K562 (cell line): ENCODE results near the gene YPEL1. TPM values are rescaled to one million over a fixed set of nuclear protein-coding genes. Genes with fewer than 3 reads are reported as not detected.

ENCODE experiments used
- CSDE1 ChIP-seq, 2 experiments: fragments of 450-650 bp; IDR thresholded peaks; 2 replicates each; pipeline ENCODE4 v1.6.1; 2016; ENCODE audit warnings: mild to moderate bottlenecking in 1 of 2
- ELF4 ChIP-seq: fragments of 450-650 bp; formaldehyde crosslinking; IDR thresholded peaks from 2 replicates; pipeline ENCODE4 v1.4.0; 2022; ENCODE audit warnings: missing genetic modification characterization
- HIVEP1 ChIP-seq: fragments of 250-450 bp; sonication (Bioruptor Pico); IDR thresholded peaks from 2 replicates; pipeline ENCODE4 v1.4.0; 2020; ENCODE audit warnings: mild to moderate bottlenecking
- MAFK ChIP-seq: IDR thresholded peaks from 2 replicates; pipeline ENCODE4 v1.6.1; 2011; ENCODE audit warnings: low read length, improper control_type of control experiment
- SNAPC5 ChIP-seq: fragments of 250-450 bp; sonication (Bioruptor Pico); IDR thresholded peaks from 2 replicates; pipeline ENCODE4 v1.8.0; 2021; ENCODE audit warnings: moderate library complexity, mild to moderate bottlenecking, inconsistent platforms
- STAT5B ChIP-seq: fragments of 250-450 bp; sonication (Bioruptor Pico); IDR thresholded peaks from 2 replicates; pipeline ENCODE4 v1.8.0; 2021; ENCODE audit warnings: mild to moderate bottlenecking, inconsistent platforms
- ZBTB12 ChIP-seq: fragments of 250-450 bp; sonication (Bioruptor Pico); IDR thresholded peaks from 2 replicates; pipeline ENCODE4 v1.4.0; 2020
- ZNF140 ChIP-seq: fragments of 250-450 bp; sonication (Bioruptor Pico); IDR thresholded peaks from 2 replicates; pipeline ENCODE4 v1.8.0; 2021; ENCODE audit warnings: moderate library complexity, mild to moderate bottlenecking, inconsistent platforms
- ZNF449 ChIP-seq: fragments of 250-450 bp; sonication (Bioruptor Pico); IDR thresholded peaks from 2 replicates; pipeline ENCODE4 v1.8.0; 2022; ENCODE audit warnings: moderate library complexity, mild to moderate bottlenecking, inconsistent platforms
- ZNF830 ChIP-seq: fragments of 250-450 bp; sonication (Bioruptor Pico); IDR thresholded peaks from 2 replicates; pipeline ENCODE4 v1.5.0; 2021; ENCODE audit warnings: mild to moderate bottlenecking
- polyA plus RNA-seq, 8 experiments: library from polyadenylated mRNA; depleted of rRNA in 4 of 8; stranded (reverse) in 5 of 8; unstranded in 3 of 8; fragments of >200 nt; fragmentation: Nextera tagmentation in 2 of 8; fragmentation: Illumina TruSeq in 1 of 8; extraction: Ambion mirVana in 2 of 8; extraction: Trizol in 1 of 8; gene quantifications; 2 replicates each; pipeline versions ENCODE4 v1.2.1 to v1.2.3, GENCODE V29; 2011 to 2014; ENCODE audit warnings: inconsistent platforms in 1 of 8, missing spikeins in 1 of 8
- total RNA-seq, 7 experiments: library from RNA; depleted of rRNA in 6 of 7; stranded (reverse); fragments of >200 nt in 6 of 7; fragmentation: Illumina TruSeq in 2 of 7; extraction: Trizol in 2 of 7; gene quantifications; 2 replicates each; pipeline versions ENCODE4 v1.2.1 to v1.2.3, GENCODE V29; 2011 to 2021; ENCODE audit warnings: low replicate concordance in 1 of 7
- TF ChIP-seq, protein P1 (sequence below): fragments of 450-650 bp; formaldehyde crosslinking; IDR thresholded peaks from 2 replicates; pipeline ENCODE4 v1.4.0; 2020; ENCODE audit warnings: mild to moderate bottlenecking
- TF ChIP-seq, protein P2 (sequence below), 2 experiments: IDR thresholded peaks; 2 replicates each; pipeline ENCODE4 v1.6.1; 2011; ENCODE audit warnings: borderline replicate concordance in 1 of 2, control low read depth in 1 of 2, low read depth in 1 of 2, low read length in 1 of 2, mild to moderate bottlenecking in 1 of 2, mixed read lengths in 1 of 2, moderate library complexity in 1 of 2; ENCODE audit not compliant: insufficient read depth in 1 of 2, insufficient read length in 1 of 2, poor library complexity in 1 of 2, severe bottlenecking in 1 of 2; ENCODE audit errors: extremely low read depth in 1 of 2
- TF ChIP-seq, protein P3 (sequence below), 2 experiments: fragments of 450-650 bp; IDR thresholded peaks; 2 replicates each; pipeline ENCODE4 v1.6.1; 2016; ENCODE audit warnings: mild to moderate bottlenecking in 2 of 2, borderline replicate concordance in 1 of 2, low read depth in 1 of 2, moderate library complexity in 1 of 2

The YPEL1 gene
- total and polyA plus RNA-seq, 9 of the 15 experiments (the other 6 are each of a cell fraction or from before 2014, with no cell fraction given), result 0.07 to 2.2 (median 0.46) TPM

- no peak for TF ChIP-seq HIVEP1
- no peak for TF ChIP-seq ZNF449 (CRISPR knock-in tag)
- TF ChIP-seq, protein P1, sequence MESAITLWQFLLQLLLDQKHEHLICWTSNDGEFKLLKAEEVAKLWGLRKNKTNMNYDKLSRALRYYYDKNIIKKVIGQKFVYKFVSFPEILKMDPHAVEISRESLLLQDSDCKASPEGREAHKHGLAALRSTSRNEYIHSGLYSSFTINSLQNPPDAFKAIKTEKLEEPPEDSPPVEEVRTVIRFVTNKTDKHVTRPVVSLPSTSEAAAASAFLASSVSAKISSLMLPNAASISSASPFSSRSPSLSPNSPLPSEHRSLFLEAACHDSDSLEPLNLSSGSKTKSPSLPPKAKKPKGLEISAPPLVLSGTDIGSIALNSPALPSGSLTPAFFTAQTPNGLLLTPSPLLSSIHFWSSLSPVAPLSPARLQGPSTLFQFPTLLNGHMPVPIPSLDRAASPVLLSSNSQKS, result no peak
- TF ChIP-seq, protein P2, sequence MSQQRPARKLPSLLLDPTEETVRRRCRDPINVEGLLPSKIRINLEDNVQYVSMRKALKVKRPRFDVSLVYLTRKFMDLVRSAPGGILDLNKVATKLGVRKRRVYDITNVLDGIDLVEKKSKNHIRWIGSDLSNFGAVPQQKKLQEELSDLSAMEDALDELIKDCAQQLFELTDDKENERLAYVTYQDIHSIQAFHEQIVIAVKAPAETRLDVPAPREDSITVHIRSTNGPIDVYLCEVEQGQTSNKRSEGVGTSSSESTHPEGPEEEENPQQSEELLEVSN (IDR thresholded peaks at IDR 0.05; ENCODE audit: borderline replicate concordance in 1 of 2, extremely low read depth in 1 of 2, insufficient read depth in 1 of 2, insufficient read length in 1 of 2, low read depth in 1 of 2, low read length in 1 of 2, poor library complexity in 1 of 2, severe bottlenecking in 1 of 2), result peak in 1 of 2 experiments; percentile 100
- TF ChIP-seq ELF4, result no peak
- no peak for TF ChIP-seq ZNF830 (CRISPR knock-in tag)
- no peak for TF ChIP-seq CSDE1 (IDR thresholded peaks at IDR 0.05)
- no peak for TF ChIP-seq SNAPC5 (CRISPR knock-in tag)
- TF ChIP-seq MAFK, result no peak
- TF ChIP-seq, protein P3, sequence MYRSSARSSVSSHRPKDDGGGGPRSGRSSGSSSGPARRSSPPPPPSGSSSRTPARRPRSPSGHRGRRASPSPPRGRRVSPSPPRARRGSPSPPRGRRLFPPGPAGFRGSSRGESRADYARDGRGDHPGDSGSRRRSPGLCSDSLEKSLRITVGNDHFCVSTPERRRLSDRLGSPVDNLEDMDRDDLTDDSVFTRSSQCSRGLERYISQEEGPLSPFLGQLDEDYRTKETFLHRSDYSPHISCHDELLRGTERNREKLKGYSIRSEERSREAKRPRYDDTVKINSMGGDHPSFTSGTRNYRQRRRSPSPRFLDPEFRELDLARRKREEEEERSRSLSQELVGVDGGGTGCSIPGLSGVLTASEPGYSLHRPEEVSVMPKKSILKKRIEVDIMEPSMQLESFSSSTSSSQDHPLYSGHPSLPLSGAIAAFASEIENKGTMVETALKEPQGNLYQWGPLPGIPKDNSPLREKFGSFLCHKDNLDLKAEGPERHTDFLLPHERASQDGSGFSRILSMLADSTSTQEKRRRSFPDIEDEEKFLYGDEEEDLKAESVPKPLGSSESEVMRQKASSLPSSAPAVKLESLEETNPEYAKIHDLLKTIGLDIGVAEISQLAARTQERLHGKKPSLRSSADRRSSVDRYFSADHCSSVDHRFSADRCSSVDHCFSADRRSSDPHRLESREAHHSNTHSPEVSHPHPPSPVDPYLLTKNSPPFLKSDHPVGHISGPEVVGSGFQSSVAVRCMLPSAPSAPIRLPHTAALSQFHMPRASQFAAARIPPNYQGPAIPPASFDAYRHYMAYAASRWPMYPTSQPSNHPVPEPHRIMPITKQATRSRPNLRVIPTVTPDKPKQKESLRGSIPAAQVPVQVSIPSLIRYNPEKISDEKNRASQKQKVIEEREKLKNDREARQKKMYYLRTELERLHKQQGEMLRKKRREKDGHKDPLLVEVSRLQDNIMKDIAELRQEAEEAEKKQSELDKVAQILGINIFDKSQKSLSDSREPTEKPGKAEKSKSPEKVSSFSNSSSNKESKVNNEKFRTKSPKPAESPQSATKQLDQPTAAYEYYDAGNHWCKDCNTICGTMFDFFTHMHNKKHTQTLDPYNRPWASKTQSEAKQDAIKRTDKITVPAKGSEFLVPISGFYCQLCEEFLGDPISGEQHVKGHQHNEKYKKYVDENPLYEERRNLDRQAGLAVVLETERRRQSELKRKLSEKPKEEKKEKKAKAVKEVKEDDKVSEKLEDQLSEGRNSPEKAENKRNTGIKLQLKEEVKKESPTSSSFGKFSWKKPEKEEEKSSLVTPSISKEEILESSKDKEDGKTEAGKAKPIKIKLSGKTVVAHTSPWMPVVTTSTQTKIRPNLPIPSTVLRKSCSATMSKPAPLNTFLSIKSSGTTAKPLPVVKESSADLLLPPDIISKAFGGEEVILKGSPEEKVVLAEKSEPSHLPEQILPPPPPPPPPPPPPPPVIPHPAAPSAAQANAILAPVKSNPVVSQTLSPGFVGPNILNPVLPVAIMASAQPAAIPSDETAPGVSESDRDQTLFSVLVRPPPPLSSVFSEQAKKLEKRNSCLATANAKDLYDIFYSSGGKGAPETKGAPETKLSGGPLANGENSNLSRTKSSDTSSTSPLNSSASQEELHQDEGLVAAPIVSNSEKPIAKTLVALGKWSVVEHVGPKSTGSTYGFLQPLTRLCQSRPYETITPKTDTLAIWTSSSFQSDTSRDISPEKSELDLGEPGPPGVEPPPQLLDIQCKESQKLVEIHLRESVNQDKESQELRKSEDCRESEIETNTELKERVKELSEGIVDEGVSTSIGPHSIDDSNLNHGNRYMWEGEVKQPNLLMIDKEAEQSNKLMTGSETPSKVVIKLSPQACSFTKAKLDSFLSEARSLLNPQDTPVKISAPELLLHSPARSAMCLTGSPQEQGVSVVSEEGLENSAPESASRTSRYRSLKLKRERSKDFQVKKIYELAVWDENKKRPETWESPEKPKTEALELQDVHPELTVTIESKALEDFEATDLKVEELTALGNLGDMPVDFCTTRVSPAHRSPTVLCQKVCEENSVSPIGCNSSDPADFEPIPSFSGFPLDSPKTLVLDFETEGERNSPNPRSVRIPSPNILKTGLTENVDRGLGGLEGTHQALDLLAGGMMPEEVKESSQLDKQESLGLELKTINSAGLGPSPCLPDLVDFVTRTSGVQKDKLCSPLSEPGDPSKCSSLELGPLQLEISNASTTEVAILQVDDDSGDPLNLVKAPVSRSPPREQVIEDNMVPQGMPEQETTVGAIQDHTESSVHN (IDR thresholded peaks at IDR 0.05; ENCODE audit: borderline replicate concordance in 1 of 2, low read depth in 1 of 2), result no peak
- no peak for TF ChIP-seq ZBTB12 (CRISPR knock-in tag)
- TF ChIP-seq STAT5B (CRISPR knock-in tag), result no peak
- TF ChIP-seq ZNF140 (CRISPR knock-in tag), result no peak
These were observed at the start of gene YPEL1 (continued) for GRCh38 chr22:21735200-21736083.
